NCI-H82 treated with DMSO at 0.1 percent for 48 hours (cell line): ENCODE results near the gene AGRN.
"Not testable (repeated sequence)": the region's sequence is repeated elsewhere in the genome, so short reads cannot be mapped to it uniquely, and the experiment has no call there.

Experiments used
- DNase-seq: peaks from one replicate; lab custom pipeline; 2025; ENCODE audit not compliant: unreplicated experiment; lab: John Stamatoyannopoulos, UW

Gene AGRN

DNA sequence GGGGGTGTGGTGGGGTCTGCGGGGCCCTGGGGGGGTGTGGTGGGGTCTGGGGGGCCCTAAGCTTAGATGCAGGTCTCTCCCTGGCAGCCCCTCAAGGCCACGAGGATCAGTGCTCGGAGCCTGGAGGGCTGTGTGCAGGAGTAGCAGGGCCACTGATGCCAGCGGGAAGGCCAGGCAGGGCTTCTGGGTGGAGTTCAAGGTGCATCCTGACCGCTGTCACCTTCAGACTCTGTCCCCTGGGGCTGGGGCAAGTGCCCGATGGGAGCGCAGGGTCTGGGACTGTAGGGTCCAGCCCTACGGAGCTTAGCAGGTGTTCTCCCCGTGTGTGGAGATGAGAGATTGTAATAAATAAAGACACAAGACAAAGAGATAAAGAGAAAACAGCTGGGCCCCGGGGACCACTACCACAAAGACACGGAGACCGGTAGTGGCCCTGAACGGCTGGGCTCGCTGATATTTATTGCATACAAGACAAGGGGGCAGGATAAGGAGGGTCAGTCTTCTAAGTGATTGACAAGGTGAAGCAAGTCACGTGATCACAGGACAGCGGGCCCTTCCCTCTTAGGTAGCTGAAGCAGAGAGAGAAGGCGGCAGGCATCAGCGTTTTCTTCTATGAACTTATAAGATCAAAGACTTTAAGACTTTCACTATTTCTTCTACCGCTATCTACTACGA, 45.5 kb downstream of the AGRN start:
- no peak for DNase-seq

- not testable (repeated sequence) for DNase-seq
Measured at GRCh38 chr1:1065940-1066304, 46.0 kb downstream of the AGRN start.

DNA sequence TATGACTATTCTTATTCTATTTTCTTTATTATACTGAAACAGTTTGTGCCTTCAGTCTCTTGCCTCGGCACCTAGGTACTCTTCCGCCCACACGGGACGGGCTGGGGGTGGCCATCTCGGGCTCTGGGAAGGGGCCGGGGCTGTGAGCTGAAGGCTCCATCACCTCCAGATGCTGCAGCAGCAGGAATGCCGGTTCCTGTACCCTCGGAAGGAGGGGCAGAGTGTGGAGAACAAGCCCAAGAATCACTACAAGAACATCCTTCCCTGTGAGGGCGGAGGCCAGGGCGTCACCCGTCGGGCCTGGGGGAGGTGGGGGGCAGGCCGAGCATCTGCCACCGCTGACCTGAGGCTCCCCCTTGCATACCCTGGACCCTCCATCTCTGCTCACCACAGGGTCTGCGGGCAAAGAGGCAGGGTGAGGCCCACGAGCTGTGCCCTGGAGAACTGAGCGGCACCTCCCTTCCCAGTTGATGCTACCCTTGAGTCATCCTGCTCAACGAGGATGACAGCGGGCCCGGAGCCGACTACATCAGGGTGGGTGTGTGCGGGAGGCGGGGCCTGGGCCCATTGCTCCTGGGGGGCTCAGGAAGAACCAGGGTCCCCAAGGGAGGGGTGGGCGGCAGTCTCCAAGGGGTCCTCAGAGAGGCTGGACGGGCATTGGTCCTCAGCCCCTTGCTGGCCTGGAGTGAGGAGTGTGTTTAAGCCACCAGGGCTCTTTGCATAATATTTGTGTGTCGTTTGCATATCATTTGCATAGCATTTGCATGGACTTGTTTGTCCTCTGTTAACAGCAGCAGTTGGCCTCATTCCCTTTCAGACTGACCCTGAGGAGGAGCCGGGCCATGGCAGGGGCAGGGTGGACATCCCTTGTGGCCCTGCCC, 46.7 kb downstream of the AGRN start:
- DNase-seq: no peak

- DNase-seq: no peak
Measured at GRCh38 chr1:1067284-1067859, 47.5 kb downstream of the AGRN start.

- no peak for DNase-seq
Measured at GRCh38 chr1:1067860-1068516, 48.1 kb downstream of the AGRN start.

DNA sequence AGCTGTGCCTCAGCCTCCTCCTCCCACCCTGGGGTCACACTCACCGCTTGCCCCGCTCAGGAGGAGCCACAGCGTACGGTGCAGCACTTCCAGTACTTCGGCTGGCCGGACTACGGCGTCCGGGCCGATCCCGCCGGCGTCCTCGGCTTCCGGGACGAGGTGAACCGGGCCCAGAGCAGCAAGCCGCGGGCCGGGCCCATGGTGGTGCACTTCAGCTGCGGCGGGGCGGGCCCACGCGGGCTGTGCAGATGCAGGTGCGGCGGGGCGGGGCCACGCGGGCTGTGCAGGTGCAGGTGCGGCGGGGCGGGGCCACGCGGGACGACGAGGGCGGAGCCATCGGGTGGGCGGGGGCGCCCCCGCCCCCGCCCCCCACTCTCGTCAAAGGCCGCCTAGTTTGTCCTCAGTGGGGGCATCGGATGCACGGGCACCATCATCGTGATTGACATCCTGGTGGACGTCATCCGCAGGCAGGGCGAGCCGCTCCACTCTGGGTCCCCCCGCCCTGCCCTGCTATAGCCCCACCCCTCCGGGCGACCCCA, 48.7 kb downstream of the AGRN start:
- DNase-seq: no peak

- DNase-seq: peak; percentile 21
Measured at GRCh38 chr1:1069056-1069710, 49.3 kb downstream of the AGRN start.

- no peak for DNase-seq
Measured at GRCh38 chr1:1069711-1070676, 50.1 kb downstream of the AGRN start.

- no peak for DNase-seq
Measured at GRCh38 chr1:1071486-1072298, 51.8 kb downstream of the AGRN start.

DNA sequence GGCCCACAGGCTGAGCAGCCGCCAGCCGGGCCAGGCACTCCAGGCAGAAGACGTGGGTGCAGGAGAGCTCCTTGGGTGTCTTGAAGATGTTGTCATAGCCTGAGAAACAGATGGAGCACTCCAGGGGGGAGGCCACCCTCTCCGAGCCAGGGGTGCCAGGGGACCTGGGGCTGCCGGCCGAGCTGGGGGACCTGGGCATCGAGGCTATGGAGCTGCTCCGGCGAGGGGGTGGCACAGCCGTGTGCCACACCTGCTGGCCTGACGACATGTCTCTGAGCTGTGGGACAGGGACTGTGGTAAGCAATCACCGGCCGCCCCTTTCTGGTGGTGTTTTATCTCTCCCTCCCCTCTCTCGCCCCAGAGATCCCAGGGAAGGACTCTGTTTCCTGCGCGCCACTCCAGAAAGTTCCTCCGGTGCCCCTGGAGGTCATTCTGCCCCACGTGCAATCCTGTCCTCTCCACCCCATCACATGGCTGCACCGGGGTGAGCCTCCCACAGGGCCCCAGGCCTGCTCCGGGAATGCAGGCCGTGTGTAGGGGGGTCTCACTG, 52.5 kb downstream of the AGRN start:
- no peak for DNase-seq

DNA sequence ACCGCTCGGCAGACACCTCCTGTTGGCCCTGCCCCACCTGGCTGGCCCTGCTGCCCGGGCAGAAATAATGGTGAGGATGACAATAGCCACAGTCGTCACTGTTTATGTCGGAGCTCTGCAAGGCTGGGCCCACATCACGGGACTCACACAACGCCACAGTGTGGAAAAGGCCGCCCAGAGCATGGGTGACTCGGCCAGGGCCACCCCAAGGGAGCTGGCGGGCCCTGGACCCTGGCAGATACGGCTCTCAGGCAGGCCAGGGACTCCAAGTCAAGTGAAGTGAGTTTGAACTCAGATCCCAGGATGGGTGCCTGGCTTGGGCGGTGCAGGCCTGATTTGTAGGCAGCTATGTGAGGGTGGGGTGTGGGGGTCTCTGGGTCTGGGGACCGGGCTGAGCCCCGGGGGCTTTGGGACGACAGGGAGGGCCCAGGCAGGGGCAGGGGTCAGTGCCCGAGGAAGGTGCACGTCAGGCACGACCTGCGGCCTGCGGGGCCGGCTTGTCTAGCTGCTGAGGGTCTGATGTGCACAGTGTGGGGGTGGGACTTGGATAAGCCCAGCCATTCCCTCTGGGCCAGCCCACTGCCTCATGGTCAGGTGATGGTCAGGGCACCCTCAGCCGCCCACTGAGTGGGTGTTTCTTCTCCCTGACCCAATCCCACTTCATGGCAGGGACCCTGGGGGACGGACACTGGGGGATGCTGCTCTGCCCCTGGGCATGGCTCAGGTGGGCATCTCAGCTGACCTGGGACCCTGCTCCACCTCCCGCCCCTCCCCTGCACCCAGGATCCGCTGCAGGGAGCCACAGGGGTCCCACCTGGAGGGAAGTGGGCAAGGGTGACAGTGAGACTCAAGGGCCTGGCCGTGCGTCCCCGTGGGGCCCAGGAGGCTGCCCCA, 53.2 kb downstream of the AGRN start:
- no peak for DNase-seq

- DNase-seq: no peak
Measured at GRCh38 chr1:1073743-1074587, 54.0 kb downstream of the AGRN start, which contains the start of gene RNF223. Gene RNF223 (minus strand): TSS chr1:1074306. CDS start chr1:1072566, 1,740 bp downstream.

- DNase-seq: no peak
Measured at GRCh38 chr1:1074631-1075147, 54.8 kb downstream of the AGRN start.

- DNase-seq: no peak
Measured at GRCh38 chr1:1075148-1075935, 55.4 kb downstream of the AGRN start.

- not testable (repeated sequence) for DNase-seq
Measured at GRCh38 chr1:1077396-1077795, 57.5 kb downstream of the AGRN start.
